Inflammatory macrophage treated with lipopolysaccharide for 1 hour (primary cell): ENCODE results near the gene SYTL2.
A peak's percentile ranks its signal among the peaks of the same experiment; 100 is the strongest.
"Not testable (repeated sequence)": the region's sequence is repeated elsewhere in the genome, so short reads cannot be mapped to it uniquely, and the experiment has no call there.

ENCODE experiments used
- DNase-seq, 2 donors: peaks; one replicate each; pipeline ENCODE4 v3.0.0-alpha.2; 2020 to 2022

The SYTL2 gene, protein sequence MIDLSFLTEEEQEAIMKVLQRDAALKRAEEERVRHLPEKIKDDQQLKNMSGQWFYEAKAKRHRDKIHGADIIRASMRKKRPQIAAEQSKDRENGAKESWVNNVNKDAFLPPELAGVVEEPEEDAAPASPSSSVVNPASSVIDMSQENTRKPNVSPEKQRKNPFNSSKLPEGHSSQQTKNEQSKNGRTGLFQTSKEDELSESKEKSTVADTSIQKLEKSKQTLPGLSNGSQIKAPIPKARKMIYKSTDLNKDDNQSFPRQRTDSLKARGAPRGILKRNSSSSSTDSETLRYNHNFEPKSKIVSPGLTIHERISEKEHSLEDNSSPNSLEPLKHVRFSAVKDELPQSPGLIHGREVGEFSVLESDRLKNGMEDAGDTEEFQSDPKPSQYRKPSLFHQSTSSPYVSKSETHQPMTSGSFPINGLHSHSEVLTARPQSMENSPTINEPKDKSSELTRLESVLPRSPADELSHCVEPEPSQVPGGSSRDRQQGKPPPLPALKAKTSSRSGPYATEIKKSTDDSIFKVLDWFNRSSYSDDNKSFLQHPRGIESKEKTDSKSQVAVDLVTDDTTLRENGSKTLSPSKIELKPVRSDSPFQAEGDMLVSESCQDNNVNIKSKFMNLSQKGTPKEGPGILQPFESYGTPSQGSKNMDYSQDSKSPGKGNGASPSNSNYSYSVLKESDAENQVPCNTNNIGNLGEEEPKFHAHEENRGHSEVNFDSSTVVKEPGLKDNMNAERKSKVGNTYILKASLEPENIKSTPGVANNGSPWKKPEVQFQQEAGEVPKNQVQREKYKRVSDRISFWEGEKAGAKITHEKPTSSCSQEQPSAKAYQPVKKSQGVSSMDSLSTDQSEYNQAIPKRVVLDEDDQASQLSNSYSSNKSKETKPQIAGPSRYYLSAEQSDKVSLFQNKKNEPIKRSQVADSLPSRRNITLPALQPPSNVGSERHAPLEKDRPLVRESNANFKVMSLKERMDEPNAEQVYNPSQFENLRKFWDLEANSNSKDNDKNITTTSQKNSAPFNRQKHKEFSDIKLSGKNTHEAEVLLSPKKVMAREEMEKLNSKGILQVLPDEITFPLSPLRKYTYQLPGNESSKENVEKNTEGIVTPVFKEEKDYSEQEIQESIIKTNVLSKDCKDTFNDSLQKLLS (N-terminal part only)

DNA sequence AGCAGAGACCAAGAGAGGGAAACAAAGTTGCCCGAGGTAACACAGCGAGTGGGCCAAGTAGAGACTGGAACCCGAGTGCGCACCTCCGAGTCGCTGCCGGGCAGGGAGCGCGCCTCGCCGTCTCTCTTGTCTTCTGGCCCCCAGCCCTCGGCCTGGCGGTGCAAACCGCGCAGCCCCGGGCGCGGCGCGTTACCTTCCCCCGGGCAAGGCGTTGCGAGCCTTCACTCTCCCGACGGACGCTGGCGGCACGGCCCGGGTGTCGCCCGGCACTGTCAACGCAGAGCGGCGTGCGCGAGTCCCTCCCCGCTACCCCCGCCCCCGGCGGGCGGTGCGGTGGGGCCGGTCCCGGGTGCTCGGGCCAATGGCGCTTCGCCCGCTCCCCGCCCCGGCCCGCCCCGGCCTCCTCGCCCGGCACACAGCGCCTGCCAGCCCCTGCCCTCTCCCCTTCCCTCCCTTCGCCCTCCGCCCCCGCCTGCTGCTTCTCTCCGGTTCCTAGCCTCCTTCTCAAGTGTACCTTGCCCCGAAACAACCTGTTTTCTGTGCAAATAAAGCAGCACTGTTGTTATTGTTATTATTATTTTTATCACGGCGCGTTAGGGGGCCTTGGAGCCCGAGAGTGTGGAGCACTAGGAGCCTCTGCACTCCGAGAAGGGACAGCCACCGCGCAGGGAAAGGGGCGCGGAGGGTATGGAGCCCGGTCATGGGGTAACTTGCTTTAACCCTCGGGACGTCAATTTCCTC, at the start of gene SYTL2:
Gene SYTL2 (minus strand): TSS at position 271 of the 741 bp plus-strand sequence. CDS start 53,416 bp downstream, outside the sequence.
- DNase-seq = peak; percentile 54 to 55

DNA sequence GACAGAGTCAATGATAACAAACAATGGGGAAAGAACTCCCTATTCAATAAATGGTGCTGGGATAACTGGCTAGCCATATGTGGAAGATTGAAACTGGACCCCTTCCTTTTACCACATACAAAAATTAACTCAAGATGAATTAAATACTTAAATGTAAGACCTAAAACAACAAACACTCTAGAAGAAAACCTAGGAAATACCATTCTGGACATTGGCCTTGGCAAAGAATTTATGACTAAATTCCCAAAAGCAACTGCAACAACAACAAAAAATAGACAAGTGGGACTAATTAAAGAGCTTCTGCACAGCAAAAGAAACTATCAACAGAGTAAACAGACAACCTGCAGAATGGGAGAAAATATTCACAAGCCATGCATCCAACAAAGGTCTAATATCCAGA, 48.6 kb upstream of the SYTL2 start:
- not testable (repeated sequence) for DNase-seq

DNA sequence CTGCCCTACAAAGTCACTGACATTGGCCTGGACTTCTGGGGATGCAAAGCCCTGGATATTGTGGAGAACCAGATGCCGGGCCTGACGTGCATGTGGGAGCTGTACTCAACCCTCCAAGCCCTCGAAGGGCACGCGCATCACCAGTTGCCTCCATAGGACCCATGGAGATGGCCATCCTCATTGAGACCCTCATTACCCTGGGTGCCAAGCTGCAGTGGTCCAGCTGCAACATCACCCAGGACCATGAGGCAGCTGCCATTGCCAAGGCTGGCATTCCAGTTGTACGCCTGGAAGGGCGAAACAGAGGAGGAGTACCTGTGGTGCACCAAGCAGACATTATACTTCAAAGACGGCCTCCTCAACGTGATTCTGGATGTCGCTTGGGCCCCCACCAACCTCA, 46.2 kb upstream of the SYTL2 start:
- no peak for DNase-seq

DNA sequence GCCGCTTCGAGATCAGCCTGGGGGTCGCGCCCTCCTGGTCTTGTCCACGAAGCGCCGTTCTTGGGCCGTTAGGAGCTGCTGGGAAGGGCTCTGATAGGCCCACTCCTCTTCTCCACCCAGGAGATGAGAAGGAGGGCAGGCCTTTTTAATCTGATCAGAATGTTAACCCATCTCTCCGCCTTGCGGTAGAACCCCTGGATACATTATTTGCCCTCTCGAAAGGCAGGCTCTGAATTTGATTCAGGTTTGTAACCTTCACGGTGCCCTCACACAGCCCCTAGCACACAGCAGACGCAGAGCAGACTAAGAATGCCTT, 44.4 kb upstream of the SYTL2 start, which contains the start of gene CCDC83:
Gene CCDC83 (plus strand): TSS at position 43 of the 316 bp plus-strand sequence. CDS start 9,741 bp downstream, outside the sequence.
- no peak for DNase-seq

DNA sequence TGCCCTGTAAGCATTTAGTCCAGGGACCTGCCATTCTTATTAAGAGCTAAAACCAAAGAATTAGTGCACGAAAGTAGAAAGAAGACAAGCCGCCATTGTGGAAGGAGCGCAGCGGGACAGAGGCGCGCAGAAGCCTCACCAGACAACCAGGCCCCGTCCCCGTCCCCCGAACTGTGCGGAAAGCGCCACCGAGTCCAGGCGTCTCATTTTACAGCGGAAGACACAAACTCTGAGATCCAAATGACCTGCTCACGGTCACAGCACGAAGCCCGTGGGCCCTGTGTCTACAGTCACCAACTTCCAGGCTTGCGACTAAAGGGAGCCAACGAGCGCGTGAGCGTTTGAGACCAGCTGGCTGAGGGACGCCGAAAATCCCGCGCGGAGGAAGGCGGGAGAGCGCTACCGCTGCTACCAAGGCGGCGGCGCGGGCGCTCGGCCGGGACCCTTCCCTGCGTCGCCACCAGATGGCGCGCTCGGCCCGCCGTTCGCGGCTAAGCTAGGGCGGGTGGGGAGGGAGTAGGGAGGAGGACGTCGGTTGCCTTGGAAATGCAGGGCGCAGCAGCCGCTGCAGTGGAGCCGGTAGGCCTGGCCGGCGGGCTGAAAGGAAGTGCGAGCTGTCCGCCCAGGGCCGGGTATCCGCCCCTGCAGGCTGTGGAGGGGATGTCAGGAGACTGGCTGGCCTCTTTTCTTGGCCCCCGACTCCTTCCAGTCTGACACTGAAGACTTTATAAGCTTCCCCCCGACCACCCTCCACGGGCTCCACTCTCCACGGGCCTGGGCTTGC, 43.8 kb upstream of the SYTL2 start:
- peak; percentile 90 to 95 for DNase-seq

DNA sequence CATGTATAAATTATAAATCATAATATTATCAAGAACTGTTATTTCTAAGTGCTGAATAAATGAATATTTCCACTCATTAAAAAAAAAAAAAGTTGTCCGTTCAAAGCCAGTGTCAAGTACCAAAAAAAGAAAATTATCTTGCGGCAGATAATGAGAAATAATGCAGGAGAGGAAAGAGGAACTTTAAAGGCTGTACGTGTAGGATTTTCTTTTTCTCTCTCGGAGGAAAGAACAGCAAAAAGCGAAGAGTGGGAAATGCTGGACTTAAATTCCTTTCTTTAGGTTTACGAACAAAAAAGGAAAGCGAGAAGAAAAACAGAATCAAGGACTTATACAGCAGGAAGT, 43.2 kb upstream of the SYTL2 start:
- peak in 1 of 2 donors; percentile 13 for DNase-seq

DNA sequence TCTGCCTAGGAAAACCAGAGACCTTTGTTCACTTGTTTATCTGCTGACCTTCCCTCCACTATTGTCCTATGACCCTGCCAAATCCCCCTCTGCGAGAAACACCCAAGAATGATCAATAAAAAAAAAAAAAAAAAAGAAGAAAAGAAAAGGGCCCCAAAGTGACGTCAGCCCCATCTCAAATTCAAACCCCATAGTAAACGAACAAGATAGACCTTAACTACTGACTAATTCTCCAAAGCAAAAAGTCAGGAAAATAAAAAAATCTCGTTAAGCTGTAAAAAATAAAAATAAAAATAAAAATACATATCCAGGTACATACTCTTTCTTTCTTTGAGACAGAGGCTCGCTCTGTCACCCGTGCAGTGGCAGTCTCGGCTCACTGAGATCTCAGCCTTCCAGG, 42.6 kb upstream of the SYTL2 start:
- not testable (repeated sequence) for DNase-seq

DNA sequence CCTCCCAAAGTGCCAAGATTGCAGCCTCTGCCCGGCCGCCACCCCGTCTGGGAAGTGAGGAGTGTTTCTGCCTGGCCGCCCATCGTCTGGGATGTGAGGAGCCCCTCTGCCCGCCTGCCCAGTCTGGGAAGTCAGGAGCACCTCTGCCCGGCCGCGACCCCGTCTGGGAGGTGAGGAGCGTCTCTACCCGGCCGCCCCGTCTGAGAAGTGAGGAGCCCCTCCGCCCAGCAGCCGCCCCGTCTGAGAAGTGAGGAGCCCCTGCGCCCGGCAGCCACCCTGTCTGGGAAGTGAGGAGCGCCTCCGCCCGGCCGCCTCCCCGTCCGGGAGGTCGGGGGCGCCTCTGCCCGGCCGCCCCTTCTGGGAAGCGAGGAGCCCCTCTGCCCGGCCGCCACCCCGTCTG, 41.8 kb upstream of the SYTL2 start:
- not testable (repeated sequence) for DNase-seq

DNA sequence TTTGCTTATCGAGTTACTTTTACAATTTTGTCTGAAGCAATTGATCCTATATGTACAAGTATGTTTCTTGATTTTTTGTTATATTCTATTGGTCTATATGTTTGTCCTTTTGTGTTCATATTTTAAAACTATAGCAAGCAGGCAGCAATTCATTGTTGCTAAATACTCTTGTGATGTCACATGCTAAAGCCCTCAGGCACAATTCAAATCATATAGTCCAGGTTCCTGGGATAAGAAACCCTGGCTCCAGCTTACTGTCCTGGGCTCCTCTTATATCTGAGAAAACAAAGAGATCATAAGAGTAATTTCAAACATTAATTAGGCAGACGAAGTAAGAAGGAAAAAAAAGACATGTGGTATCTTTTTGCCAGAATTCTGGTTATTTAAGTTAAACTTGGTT, 37.6 kb upstream of the SYTL2 start:
- DNase-seq = no peak

DNA sequence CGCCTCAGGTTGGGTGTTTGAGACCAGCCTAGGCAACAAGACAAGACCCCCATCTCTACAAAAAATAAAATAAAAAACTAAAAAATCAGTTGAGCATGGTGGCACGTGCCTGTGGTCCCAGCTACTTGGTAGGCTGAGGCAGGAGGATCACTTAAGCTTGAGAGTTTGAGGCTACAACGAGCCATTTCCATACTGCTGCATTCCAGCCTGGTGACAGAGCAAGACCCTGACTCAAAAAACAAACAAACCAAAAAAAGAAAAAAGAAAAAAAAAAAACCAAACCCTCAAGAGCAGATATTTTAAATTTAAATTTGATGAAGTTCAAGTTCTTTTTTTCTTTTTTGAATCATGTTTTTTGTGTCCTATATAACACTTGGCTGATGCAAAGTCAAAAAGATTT, 37.1 kb upstream of the SYTL2 start:
- DNase-seq = no peak

DNA sequence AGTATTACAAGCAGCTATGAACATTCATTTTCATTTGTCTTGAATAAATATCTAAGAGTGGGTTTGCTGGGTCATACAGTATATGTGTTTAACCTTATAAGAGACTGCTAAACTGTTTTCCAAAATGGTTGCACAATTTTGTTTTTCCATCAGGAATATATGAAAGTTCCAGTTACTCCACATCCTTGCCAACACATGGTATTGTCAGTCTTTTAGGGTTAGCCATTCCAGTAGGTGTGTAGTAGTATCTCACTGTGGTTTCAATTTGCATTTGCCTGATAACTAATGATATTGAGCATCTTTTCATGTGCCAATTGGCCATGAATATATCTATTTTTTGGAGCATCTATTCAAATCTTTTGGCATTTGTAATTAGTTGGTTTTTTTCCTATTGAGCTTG, 36.5 kb upstream of the SYTL2 start:
- DNase-seq = no peak

DNA sequence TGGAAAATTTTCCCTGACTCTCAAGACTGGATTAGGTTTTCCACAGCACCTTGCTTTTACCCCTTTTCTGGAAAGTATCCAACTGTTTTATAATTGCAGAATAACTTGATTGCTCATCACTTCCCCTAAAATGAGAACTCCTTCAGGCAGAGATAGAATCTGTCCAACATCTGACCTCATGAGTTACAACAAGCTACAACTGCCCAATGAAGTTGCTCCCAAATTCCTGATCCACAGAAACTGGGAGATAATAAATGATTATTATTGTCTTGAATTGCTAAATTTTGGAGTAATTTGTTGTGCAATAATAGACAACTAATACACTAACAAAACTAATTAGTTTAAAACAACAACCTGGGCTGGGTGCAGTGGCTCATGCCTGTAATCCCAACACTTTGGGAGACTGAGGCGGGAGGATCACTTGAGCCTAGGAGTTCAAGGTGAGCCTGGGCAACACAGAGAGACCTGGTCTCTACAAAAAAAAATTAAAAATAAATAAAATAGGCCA, 34.2 kb upstream of the SYTL2 start:
- peak; percentile 37 to 40 for DNase-seq

DNA sequence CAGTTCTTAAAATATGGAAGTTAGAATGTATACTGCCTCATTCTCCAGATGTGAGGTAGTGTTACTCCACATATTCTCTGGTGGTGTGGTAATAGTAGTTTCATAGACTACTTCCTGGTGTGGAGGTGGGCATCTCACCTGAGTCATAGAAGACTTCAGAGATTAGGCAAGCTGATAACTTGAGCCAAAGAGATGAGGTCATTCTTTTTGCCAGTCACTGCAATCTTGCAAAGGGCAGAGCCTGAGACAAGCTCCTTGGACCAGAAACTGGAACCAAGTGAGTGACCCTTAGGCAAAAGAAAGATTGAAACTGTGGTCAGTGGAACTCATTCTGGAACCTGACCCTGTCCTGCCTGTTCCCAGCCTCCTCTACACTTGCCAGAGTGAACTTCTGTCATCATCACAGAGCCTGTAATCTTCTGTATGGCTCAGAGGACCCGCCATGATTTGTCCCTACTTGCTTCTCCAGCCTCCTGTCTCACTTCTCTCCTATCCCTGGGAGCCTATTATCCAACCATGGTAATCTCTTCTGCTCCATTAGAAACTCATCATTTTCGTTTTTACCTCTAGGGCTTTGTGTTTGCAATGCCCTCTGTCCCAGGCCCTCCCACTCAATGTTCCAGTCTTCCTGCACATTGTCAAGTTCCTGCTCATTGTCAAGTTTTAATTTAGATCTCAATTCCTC, 33.6 kb upstream of the SYTL2 start:
- DNase-seq = peak; percentile 14 to 60

DNA sequence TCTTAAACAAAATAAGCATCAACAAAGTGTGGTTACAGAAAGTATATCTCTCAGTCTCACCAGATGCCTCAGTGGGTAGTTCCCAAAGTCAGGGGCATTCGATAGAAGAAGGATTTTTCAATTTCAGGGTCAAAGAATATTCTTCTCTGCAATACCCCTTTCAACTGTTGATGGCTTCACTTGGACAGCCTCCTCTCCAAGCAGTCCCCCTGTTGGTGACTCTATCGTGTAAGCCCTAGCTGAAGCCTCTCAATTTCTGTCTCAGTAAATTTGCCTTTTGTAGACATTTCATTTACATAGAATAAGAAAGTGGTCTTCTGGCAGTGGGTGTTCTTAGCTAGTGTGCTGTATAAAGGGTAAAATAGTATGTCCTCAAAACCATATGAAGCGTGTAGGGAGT, 33.0 kb upstream of the SYTL2 start:
- no peak for DNase-seq

DNA sequence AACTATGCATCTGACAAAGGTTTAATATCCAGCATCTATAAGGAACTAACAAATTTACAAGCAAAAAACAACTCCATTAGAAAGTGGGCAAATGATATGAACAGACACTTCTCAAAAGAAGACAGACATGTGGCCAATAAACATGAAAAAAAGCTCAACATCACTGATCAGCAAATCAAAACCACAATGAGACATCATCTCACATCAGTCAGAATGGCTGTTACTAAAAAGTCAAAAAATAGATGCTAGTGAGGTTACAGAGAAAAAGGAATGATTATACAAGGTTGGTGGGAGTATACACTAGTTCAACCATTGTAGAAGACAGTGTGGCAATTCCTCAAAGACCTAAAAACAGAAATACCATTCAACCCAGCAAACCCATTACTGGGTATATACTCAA, 30.0 kb upstream of the SYTL2 start:
- not testable (repeated sequence) for DNase-seq

DNA sequence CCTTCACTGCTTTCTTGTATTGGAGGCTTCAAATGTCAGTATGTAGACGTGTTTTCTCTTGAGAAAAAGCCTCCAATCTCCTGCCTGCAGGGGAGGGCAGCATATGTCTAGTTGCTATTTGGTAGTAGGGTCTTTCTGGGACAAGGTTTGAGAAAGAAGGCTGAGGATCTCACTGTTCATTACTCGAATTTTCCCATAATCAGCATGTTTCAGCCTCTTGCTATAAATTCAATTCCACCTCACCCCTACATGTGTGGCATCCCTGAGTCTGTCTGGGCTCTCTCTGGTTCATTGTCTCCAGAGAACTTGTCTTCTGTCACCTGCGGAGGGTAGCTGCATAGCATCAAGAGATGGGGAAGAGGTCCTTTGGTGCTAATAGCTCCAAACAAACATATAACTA, 24.8 kb upstream of the SYTL2 start:
- no peak for DNase-seq

DNA sequence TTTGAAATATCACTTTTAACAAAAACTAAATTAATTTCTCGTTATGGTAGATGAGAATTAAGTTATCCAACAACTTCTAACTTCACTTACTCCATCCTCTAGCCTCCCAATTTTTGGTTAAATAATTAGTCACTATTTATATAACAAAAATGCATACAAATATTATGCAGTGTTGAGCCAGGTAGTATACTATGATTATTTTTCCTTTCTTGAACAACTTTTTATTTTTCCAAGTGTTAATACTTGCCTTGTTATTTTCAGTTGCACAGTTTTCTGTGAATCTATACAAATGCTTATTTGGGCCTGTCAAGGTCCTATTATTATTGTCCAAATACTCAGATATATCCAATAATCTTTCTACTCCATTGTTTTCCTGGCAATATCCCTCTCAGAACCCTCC, 24.3 kb upstream of the SYTL2 start:
- no peak for DNase-seq

DNA sequence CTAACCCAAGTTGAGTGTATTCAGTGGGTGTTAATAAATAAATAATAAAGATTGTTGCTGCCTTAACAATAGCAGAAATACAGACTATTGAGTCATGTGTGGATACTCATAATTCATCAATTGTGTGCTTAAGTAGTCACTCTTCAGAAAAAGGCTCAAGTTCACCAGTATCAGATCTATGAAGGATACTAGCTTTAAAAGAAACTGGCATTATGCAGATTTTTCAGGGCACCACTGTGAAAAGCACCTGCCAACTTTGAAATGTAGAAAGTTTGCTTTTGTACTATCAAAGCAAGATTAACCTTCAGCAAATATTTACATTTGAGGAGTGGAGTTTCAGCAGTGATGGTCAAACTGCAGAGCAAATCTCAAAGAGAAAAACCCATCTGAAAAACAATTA, 20.1 kb upstream of the SYTL2 start:
- no peak for DNase-seq

DNA sequence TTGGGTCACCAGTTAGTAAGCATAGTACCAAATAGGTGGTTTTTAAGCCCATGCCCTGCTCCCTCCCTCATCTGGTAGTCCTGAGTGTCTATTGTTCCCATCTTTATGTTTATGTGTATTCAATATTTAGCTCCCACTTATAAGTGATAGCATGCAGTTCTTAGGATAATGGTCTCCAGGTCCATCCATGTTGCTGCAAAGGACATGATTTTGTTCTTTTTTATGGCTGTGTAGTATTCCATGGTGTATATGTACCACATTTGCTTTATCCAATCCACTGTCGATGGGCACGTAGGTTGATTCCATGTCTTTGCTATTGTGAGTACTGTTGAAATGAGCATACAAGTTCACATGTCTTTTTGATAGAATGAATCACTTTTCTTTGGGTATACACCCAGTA, 18.2 kb upstream of the SYTL2 start:
- no peak for DNase-seq

DNA sequence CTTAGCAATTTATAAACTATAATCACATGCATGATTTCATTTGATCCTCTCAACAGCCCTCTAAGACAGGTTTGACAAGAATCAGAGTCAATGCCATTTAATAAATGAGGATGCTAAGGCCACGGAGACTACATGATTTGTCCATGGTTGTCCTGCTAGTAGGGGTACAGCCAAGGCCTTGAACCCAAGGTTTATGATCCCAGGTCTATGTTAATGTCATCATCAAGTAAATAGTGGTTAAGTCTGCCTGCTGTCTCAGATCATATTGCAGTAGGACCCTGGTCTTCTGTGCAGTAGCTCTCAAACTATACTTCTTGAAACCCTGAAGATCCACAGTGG, 17.7 kb upstream of the SYTL2 start:
- no peak for DNase-seq
